ENCODE data around the gene ZFAND2A.

DNA sequence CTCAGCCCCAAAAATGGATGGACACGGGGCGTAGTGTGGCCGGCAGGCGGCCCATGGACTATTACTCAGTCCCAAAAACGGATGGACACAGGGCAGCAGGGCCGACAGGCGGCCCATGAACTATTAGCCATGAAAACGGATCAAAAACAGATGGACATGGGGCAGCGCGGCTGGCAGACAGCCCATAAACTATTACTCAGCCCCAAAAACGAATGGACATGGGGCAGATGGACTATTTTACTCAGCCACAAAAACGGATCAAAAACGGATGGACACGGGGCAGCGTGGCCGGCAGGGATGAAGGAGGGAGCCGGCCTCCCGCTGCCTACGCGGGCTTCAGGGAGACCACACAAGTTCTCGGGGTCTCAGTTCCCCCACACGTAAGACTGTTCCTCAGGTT, 39.2 kb downstream of the ZFAND2A start:
- TF ChIP-seq, protein P1, sequence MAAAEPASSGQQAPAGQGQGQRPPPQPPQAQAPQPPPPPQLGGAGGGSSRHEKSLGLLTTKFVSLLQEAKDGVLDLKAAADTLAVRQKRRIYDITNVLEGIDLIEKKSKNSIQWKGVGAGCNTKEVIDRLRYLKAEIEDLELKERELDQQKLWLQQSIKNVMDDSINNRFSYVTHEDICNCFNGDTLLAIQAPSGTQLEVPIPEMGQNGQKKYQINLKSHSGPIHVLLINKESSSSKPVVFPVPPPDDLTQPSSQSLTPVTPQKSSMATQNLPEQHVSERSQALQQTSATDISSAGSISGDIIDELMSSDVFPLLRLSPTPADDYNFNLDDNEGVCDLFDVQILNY (CRISPR knock-in tag; IDR thresholded peaks at IDR 0.05) = no peak
- TF ChIP-seq, protein P2, sequence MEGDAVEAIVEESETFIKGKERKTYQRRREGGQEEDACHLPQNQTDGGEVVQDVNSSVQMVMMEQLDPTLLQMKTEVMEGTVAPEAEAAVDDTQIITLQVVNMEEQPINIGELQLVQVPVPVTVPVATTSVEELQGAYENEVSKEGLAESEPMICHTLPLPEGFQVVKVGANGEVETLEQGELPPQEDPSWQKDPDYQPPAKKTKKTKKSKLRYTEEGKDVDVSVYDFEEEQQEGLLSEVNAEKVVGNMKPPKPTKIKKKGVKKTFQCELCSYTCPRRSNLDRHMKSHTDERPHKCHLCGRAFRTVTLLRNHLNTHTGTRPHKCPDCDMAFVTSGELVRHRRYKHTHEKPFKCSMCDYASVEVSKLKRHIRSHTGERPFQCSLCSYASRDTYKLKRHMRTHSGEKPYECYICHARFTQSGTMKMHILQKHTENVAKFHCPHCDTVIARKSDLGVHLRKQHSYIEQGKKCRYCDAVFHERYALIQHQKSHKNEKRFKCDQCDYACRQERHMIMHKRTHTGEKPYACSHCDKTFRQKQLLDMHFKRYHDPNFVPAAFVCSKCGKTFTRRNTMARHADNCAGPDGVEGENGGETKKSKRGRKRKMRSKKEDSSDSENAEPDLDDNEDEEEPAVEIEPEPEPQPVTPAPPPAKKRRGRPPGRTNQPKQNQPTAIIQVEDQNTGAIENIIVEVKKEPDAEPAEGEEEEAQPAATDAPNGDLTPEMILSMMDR (IDR thresholded peaks at IDR 0.05) = no peak
- TF ChIP-seq TEAD4 (CRISPR knock-in tag; IDR thresholded peaks at IDR 0.05) = no peak

Data from WTC11 (cell line).